H7 (cell line): ENCODE measurements around the gene PSMC6. TPM values are rescaled to one million over a fixed set of nuclear protein-coding genes. Genes with fewer than 3 reads are reported as not detected.
A peak's percentile ranks its signal among the peaks of the same experiment; 100 is the strongest.

ENCODE experiments used
- DNase-seq: peaks from one replicate; pipeline ENCODE4 v3.0.0; 2012
- H3K27me3 ChIP-seq: 2 replicates; pipeline ENCODE4 v1.6.0; 2011; ENCODE audit warnings: mild to moderate bottlenecking, low read length; ENCODE audit not compliant: control insufficient read depth, insufficient read depth
- H3K36me3 ChIP-seq: replicated peaks from 2 replicates; pipeline ENCODE4 v1.5.1; 2011; ENCODE audit warnings: low read length; ENCODE audit not compliant: control insufficient read depth, insufficient read depth
- H3K4me3 ChIP-seq: 2 replicates; pipeline ENCODE4 v1.5.1; 2011; ENCODE audit warnings: low read depth, mild to moderate bottlenecking, control low read depth, low read length, moderate library complexity; ENCODE audit not compliant: insufficient read depth
- total RNA-seq: library from RNA; depleted of rRNA; stranded (reverse); fragments of >200 nt; shearing (Covaris generic); gene quantifications from 2 replicates; pipeline ENCODE4 v1.2.3, GENCODE V29; 2014; rRNA removed

The PSMC6 gene
- total RNA-seq: 113 and 143 TPM in 2 replicates

- peak; percentile 95 for DNase-seq
- Histone ChIP-seq H3K4me3 (peak within 1 kb of the TSS; percentile 75), H3K36me3 (peaks cover 13% of the 10 kb centered on the region), H3K27me3 (no peaks in the 10 kb centered on the region)
Measured at GRCh38 chr14:52706724-52707706, at the start of gene PSMC6. Gene PSMC6, plus strand, starts transcription at chr14:52707200. Its CDS starts 20 bp downstream, at chr14:52707220.

DNA sequence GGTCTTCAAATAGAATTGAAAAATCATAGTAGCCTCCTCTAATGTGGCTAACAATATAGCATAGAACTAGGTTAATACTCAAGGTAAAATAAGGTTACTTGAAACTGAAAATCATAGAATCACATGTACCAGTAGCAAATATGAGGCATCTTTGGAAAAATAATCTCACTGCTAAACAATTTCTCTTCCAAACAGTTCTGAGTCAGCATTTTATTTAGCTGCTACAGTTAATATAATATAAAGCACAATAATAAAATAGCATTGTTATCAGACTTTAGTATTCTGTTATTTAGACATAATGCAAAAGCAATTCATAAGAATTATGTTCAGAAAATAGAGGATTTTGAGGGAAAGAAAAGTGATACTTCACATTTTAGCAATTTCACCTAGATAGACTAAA is 46.7 kb upstream of the PSMC6 start:
- Histone ChIP-seq H3K4me3 (no peak overlapping the region), H3K36me3 (no peaks in the 10 kb centered on the region), H3K27me3 (no peaks in the 10 kb centered on the region)
- no peak for DNase-seq

DNA sequence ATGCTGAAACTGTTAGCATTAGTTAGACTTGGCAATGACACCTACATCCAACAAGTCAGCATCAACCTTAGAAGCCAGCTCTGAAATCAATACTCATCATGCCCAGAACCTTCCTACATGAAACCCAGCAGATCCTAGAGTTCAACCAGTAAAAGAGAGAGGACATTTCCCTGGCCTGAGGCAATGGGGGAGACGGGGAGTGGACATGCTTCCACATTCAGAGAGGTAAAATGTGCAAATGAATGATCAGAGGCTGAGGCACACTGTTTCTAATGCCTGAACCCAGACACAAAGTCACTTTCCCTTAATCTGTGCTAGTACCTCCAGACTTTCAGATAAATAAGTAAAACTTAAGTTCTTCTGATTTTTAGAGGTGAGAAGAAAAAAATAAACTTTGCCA is 46.2 kb upstream of the PSMC6 start:
- no peaks in the 10 kb centered on the region for H3K27me3 ChIP-seq
- H3K36me3 ChIP-seq: no peaks in the 10 kb centered on the region
- H3K4me3 ChIP-seq: no peak overlapping the region
- DNase-seq: no peak

- Histone ChIP-seq H3K4me3 (no peak overlapping the region), H3K27me3 (no peaks in the 10 kb centered on the region), H3K36me3 (no peaks in the 10 kb centered on the region)
- no peak for DNase-seq
Measured at GRCh38 chr14:52661314-52661713, 45.7 kb upstream of the PSMC6 start.

DNA sequence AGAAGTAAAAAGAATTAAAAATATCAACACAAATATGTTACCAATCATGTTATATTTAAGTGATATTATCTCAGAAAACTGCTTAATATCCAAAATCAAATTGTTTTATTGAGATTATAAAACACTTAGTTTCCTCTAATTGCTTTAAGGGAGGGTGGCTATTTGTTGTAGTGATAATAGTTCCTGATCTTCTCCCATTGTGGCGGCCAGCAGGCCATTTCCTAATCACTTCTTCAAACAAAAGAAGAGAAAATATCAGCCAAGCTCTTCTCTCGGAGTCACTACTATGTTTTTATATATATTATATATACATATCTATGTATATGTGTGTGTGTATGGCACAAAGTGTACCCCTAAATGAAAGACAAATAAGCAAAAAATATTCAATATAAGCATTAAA is 43.1 kb upstream of the PSMC6 start:
- Histone ChIP-seq H3K27me3 (no peaks in the 10 kb centered on the region), H3K4me3 (no peak overlapping the region), H3K36me3 (no peaks in the 10 kb centered on the region)
- peak; percentile 16 for DNase-seq

GRCh38 chr14:52678591-52678990 is 28.4 kb upstream of the PSMC6 start:
- H3K36me3 ChIP-seq: no peaks in the 10 kb centered on the region
- no peak overlapping the region for H3K4me3 ChIP-seq
- no peaks in the 10 kb centered on the region for H3K27me3 ChIP-seq
- no peak for DNase-seq

DNA sequence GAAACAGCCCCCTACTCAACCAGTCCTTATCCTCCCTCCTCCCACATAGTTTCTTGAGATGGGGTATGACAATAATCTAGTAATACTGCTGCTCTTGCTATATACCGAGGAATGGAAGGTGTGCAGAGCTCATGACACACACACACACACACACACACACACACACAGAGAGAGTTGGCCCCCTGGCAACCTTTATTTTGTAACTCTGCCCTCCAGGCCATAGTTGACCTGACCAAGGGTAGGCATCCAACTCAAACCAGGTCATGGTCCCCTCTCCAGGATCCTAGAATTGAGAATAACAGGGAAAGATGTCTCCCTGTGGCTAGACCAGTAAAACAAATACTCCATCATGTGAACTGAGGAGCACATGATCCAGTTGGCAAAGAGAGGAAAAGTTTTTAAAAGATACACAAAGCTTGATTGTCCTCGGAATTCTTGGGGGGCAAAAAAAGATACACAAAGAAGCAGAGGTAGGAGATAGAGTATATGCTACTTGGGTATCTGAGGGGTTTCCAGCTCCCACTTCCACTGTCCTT is 22.9 kb upstream of the PSMC6 start:
- H3K36me3 ChIP-seq: no peaks in the 10 kb centered on the region
- H3K4me3 ChIP-seq: no peak overlapping the region
- no peak for DNase-seq
- H3K27me3 ChIP-seq: no peaks in the 10 kb centered on the region

GRCh38 chr14:52686176-52686575 is 20.8 kb upstream of the PSMC6 start:
- DNase-seq: no peak
- Histone ChIP-seq H3K36me3 (no peaks in the 10 kb centered on the region), H3K4me3 (no peak overlapping the region), H3K27me3 (no peaks in the 10 kb centered on the region)

DNA sequence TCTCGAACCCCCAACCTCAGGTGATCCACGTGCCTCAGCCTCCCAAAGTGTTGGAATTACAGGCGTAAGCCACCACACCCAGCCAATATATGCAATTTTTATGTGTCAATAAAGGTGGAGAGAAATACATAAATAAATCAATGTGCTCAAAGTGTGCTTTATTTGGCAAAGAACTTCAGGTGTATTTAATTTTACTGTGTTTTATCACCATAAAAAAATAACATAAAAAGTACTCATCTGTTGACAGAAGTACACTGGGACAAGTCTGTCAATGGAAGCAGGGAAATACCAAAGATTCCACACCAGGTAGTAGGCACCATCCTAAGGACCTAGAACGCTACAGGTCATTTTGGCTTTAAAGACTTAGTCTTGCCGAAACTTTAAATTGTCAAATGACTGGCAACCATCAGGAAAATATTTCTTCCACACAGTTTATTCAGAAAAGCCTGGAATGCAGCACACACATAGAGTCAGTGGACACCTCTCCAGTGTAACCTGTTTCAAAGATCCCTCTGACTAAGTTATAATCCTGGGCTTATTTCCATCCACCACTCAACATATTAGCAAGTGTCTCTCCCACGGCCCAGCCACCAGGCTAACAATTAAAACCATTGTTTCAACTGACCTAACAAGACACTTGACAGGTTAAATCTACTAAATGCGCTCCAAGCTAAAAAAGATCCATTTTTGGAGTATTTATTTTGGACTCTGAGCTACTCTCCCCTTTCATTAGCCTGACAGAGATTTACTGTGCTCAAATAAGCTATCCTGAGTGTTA is 15.8 kb upstream of the PSMC6 start:
- no peak overlapping the region for H3K4me3 ChIP-seq
- H3K36me3 ChIP-seq: no peaks in the 10 kb centered on the region
- DNase-seq: no peak
- peaks cover 11% of the 10 kb centered on the region for H3K27me3 ChIP-seq

- no peaks in the 10 kb centered on the region for H3K36me3 ChIP-seq
- no peak overlapping the region for H3K4me3 ChIP-seq
- peaks cover 11% of the 10 kb centered on the region for H3K27me3 ChIP-seq
- DNase-seq: no peak
Measured at GRCh38 chr14:52692248-52692962, 14.6 kb upstream of the PSMC6 start.

GRCh38 chr14:52693036-52693435 is 14.0 kb upstream of the PSMC6 start:
- no peaks in the 10 kb centered on the region for H3K36me3 ChIP-seq
- peaks cover 11% of the 10 kb centered on the region for H3K27me3 ChIP-seq
- no peak for DNase-seq
- no peak overlapping the region for H3K4me3 ChIP-seq

- no peaks in the 10 kb centered on the region for H3K36me3 ChIP-seq
- peaks cover 11% of the 10 kb centered on the region for H3K27me3 ChIP-seq
- H3K4me3 ChIP-seq: no peak overlapping the region
- DNase-seq: no peak
Measured at GRCh38 chr14:52693532-52693931, 13.5 kb upstream of the PSMC6 start.

- H3K27me3 ChIP-seq: peaks cover 11% of the 10 kb centered on the region
- peak; percentile 35 for DNase-seq
- peak overlapping the region; percentile 92 for H3K4me3 ChIP-seq
- H3K36me3 ChIP-seq: no peaks in the 10 kb centered on the region
Measured at GRCh38 chr14:52694761-52695480, 12.1 kb upstream of the PSMC6 start.
